ENCODE measurements around the gene ARHGEF3.

Gene ARHGEF3

GRCh38 chr3:56838448-56838847 is 36.7 kb upstream of the ARHGEF3 start:
- H3K9me3 Mint-ChIP-seq, result no peaks in the 10 kb centered on the region
- peaks cover 53% of the 10 kb centered on the region for H3K4me1 Mint-ChIP-seq
- H3K4me3 Mint-ChIP-seq, result no peak overlapping the region
- no peaks in the 10 kb centered on the region for H3K36me3 Mint-ChIP-seq (ENCODE audit: low read depth)
- TF ChIP-seq, protein P1, sequence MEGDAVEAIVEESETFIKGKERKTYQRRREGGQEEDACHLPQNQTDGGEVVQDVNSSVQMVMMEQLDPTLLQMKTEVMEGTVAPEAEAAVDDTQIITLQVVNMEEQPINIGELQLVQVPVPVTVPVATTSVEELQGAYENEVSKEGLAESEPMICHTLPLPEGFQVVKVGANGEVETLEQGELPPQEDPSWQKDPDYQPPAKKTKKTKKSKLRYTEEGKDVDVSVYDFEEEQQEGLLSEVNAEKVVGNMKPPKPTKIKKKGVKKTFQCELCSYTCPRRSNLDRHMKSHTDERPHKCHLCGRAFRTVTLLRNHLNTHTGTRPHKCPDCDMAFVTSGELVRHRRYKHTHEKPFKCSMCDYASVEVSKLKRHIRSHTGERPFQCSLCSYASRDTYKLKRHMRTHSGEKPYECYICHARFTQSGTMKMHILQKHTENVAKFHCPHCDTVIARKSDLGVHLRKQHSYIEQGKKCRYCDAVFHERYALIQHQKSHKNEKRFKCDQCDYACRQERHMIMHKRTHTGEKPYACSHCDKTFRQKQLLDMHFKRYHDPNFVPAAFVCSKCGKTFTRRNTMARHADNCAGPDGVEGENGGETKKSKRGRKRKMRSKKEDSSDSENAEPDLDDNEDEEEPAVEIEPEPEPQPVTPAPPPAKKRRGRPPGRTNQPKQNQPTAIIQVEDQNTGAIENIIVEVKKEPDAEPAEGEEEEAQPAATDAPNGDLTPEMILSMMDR (IDR thresholded peaks at IDR 0.05), result no peak
- no peak overlapping the region for H3K27ac Mint-ChIP-seq
- no peak for DNase-seq
- H3K27me3 Mint-ChIP-seq (ENCODE audit: low read depth, poor library complexity), result no peaks in the 10 kb centered on the region

- DNase-seq, result no peak
- Mint-ChIP-seq H3K4me1 (peaks cover 53% of the 10 kb centered on the region), H3K36me3 (ENCODE audit: low read depth) (no peaks in the 10 kb centered on the region), H3K27ac (peak overlapping the region; percentile 60), H3K9me3 (no peaks in the 10 kb centered on the region), H3K4me3 (no peak overlapping the region), H3K27me3 (ENCODE audit: low read depth, poor library complexity) (no peaks in the 10 kb centered on the region)
- TF ChIP-seq, protein P1 (IDR thresholded peaks at IDR 0.05), result no peak
Measured at GRCh38 chr3:56837196-56837955, 35.6 kb upstream of the ARHGEF3 start.

DNA sequence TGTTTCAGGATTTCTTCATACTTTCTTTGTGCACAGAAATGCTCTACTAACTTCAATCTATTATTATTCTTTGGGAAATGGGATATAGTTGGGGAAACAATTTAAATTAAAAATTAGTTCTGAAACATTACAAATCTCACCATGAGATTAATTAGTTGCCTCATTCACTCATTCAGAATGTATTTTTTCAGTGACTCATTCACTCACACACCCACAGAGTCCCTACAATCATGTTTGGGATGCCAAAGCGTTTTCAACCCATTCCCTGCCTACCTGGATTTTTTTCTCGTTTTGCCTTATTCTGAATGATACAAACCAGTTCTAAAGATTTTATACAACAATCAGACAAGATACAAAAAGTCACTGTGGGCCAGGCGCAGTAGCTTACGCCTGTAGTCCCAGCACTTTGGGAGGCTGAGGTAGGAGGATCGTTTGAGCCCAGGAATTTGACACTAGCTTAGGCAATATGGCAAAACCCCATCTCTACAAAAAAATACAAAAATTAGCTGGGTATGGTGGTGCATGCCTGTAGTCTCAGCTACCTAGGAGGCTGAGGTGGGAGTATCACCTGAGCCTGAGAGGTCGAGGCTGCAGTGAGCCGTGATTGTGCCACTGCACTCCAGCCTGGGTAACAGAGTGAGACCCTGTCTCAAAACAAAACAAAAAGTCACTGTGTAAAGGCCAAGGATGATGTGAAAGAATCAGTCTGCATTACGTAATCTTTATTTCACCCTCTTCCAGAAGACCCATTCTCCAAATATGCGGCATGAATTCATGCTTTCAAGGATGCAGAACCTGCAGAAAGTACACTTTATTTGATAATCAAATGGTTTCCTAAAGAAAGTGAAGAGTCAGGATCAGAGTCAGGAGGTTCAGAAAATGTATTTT is 34.8 kb upstream of the ARHGEF3 start:
- Mint-ChIP-seq H3K36me3 (ENCODE audit: low read depth) (no peaks in the 10 kb centered on the region), H3K4me3 (no peak overlapping the region), H3K4me1 (peaks cover 53% of the 10 kb centered on the region), H3K9me3 (no peaks in the 10 kb centered on the region), H3K27ac (peak overlapping the region; percentile 60), H3K27me3 (ENCODE audit: low read depth, poor library complexity) (peaks cover 4% of the 10 kb centered on the region)
- TF ChIP-seq, protein P1 (IDR thresholded peaks at IDR 0.05), result no peak
- no peak for DNase-seq

- no peak for DNase-seq
- Mint-ChIP-seq H3K36me3 (ENCODE audit: low read depth) (no peaks in the 10 kb centered on the region), H3K4me3 (no peak overlapping the region), H3K9me3 (no peaks in the 10 kb centered on the region), H3K27me3 (ENCODE audit: low read depth, poor library complexity) (peaks cover 5% of the 10 kb centered on the region), H3K27ac (no peak overlapping the region), H3K4me1 (peaks cover 45% of the 10 kb centered on the region)
- TF ChIP-seq, protein P1 (IDR thresholded peaks at IDR 0.05), result no peak
Measured at GRCh38 chr3:56835650-56836227, 34.0 kb upstream of the ARHGEF3 start.

DNA sequence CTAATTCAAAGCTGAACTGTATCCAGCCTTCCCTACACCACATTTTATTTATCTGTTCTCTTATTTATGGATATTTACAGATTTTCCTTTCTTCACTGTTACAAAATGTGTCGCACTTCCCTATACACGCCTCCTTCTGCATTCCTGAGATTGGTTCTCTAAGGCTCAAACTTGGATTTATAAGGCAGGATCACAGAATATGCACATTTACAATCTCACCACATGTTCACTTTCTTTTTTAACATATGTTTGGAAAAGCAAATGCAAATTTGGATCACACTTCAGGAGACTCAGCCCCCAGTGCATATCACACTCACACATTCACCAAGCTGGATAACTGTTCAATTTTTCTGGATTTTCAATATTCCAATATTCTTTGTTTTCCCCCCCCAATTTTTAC is 31.8 kb upstream of the ARHGEF3 start:
- TF ChIP-seq, protein P1 (IDR thresholded peaks at IDR 0.05), result no peak
- peaks cover 5% of the 10 kb centered on the region for H3K27me3 Mint-ChIP-seq (ENCODE audit: low read depth, poor library complexity)
- H3K27ac Mint-ChIP-seq, result no peak overlapping the region
- no peaks in the 10 kb centered on the region for H3K9me3 Mint-ChIP-seq
- H3K36me3 Mint-ChIP-seq (ENCODE audit: low read depth), result no peaks in the 10 kb centered on the region
- no peak overlapping the region for H3K4me3 Mint-ChIP-seq
- no peak for DNase-seq
- H3K4me1 Mint-ChIP-seq, result peaks cover 30% of the 10 kb centered on the region
